Measurements from ENCODE around the gene TTC7B.

Gene TTC7B

DNA sequence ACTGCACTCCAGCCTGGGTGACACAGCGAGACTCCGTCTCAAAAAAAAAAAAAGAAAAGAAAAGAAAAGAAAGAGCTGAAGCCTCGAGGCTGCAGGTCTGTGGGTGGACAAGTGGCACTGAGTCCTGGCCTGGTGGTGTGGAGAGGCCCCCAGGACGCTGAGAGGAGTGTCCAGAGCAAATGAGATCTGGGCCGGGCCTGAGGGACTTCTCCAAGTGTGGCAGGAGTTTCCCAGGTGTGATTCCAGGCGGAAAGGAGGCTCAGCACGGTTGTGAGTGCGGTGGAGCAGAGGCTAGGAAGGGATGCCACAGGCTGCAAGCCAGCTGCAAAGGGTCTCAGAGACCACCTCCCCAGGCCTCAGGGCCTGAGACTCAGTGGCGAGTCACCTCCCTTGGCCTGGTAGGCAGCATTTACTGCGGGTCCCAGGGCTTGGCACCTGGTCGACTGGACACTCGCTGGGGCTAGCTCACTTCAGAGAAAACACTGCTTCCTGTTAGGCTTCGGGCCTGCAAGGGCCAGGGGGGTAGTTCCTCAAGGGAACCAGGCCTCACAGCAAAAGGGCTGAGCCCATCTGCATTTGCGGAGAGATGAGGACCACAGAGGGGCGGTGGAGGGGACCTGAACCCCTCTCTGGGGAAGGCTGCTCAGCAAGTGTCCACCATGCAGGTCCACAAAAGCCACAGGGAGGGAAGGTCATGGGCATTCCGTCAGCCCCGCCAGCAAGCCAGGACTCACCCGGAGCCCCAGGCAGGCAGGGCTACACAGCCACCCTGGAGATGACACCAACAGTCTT is 11.7 kb downstream of the TTC7B start:
- TF ChIP-seq POLR2AphosphoS5 (IDR thresholded peaks at IDR 0.05; ENCODE audit: low read depth, low read length) (no peak), SIN3A (IDR thresholded peaks at IDR 0.05; ENCODE audit: borderline replicate concordance, insufficient read depth, low read length) (no peak), TAF1 (IDR thresholded peaks at IDR 0.05; ENCODE audit: borderline replicate concordance, insufficient read depth, low read length) (no peak), FOXP2 (optimal IDR thresholded peaks at IDR 0.05; ENCODE audit: borderline replicate concordance, extremely low read depth, extremely low read length, insufficient read depth) (no peak)
- TF ChIP-seq, protein P1, sequence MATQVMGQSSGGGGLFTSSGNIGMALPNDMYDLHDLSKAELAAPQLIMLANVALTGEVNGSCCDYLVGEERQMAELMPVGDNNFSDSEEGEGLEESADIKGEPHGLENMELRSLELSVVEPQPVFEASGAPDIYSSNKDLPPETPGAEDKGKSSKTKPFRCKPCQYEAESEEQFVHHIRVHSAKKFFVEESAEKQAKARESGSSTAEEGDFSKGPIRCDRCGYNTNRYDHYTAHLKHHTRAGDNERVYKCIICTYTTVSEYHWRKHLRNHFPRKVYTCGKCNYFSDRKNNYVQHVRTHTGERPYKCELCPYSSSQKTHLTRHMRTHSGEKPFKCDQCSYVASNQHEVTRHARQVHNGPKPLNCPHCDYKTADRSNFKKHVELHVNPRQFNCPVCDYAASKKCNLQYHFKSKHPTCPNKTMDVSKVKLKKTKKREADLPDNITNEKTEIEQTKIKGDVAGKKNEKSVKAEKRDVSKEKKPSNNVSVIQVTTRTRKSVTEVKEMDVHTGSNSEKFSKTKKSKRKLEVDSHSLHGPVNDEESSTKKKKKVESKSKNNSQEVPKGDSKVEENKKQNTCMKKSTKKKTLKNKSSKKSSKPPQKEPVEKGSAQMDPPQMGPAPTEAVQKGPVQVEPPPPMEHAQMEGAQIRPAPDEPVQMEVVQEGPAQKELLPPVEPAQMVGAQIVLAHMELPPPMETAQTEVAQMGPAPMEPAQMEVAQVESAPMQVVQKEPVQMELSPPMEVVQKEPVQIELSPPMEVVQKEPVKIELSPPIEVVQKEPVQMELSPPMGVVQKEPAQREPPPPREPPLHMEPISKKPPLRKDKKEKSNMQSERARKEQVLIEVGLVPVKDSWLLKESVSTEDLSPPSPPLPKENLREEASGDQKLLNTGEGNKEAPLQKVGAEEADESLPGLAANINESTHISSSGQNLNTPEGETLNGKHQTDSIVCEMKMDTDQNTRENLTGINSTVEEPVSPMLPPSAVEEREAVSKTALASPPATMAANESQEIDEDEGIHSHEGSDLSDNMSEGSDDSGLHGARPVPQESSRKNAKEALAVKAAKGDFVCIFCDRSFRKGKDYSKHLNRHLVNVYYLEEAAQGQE (IDR thresholded peaks at IDR 0.05; ENCODE audit: insufficient read depth in 1 of 2, low read depth in 2 of 2, low read length in 2 of 2): no peak

DNA sequence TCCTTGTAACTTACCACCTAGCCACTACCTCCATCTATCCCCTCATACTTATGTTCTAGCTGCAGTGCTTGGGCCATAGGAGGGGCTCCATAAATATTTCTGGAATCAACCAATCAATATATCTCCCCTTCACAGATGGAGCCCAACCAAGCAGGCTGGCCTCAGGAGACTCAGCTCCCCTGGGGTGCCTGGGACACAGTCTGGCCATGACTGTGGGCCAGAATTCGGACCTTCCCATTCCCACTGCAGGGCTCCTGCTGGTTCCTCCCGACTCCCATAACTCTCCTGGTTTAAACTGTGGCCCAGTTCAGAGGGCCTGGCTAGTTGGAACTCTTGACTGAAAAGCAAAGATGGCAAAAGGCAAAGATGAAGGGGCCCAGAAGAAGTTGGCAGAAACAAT is 13.0 kb downstream of the TTC7B start:
- TF ChIP-seq, protein P1 (IDR thresholded peaks at IDR 0.05; ENCODE audit: insufficient read depth in 1 of 2, low read depth in 2 of 2, low read length in 2 of 2): no peak
- no peak for TF ChIP-seq FOXP2 (optimal IDR thresholded peaks at IDR 0.05; ENCODE audit: borderline replicate concordance, extremely low read depth, extremely low read length, insufficient read depth)
- TF ChIP-seq SIN3A (IDR thresholded peaks at IDR 0.05; ENCODE audit: borderline replicate concordance, insufficient read depth, low read length): no peak

DNA sequence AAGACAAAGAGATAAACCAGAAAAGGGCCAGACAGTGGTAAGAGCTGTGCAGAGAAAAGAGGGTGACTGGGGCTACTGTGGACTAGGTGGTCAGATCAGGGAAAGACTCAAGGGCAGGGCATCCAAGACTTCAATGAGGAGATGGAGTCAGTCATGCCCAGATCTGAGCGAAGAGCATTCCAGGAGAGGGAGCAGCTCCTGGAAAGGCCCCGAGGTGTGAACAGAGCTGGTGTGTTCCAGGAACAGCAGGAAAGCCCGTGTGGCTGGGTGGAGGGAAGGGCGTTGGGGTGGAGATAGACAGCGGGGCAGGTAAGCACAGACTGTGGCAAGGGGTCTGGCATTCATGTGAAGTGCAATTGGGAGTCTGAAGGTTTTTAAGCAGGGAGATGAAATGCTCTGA is 16.8 kb downstream of the TTC7B start:
- TF ChIP-seq, protein P1 (IDR thresholded peaks at IDR 0.05; ENCODE audit: insufficient read depth in 1 of 2, low read depth in 2 of 2, low read length in 2 of 2): no peak
- TF ChIP-seq FOXP2 (optimal IDR thresholded peaks at IDR 0.05; ENCODE audit: borderline replicate concordance, extremely low read depth, extremely low read length, insufficient read depth): no peak

DNA sequence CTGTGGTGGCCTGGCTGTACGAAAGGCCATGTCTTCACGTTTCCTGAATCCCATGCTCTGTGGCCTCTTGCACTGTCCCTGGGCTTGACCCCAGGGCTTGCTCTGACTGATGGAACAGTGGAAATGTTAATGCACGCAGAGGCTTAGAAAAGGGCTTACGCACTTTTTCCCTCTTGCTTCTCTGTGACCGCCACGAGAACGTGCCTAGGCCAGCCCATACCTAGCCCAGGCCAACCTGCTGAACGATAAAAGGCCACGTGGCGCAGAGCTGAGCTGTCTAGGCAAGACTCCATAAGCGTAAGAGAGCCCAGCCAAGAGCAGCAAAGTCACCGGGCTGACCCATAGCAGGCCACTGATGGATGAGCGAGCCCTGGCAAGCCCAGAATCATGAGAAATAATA is 18.3 kb downstream of the TTC7B start:
- TF ChIP-seq POLR2AphosphoS5 (IDR thresholded peaks at IDR 0.05; ENCODE audit: low read depth, low read length): no peak
- TF ChIP-seq, protein P1 (IDR thresholded peaks at IDR 0.05; ENCODE audit: insufficient read depth in 1 of 2, low read depth in 2 of 2, low read length in 2 of 2): no peak
- no peak for TF ChIP-seq SIN3A (IDR thresholded peaks at IDR 0.05; ENCODE audit: borderline replicate concordance, insufficient read depth, low read length)
- no peak for TF ChIP-seq TAF1 (IDR thresholded peaks at IDR 0.05; ENCODE audit: borderline replicate concordance, insufficient read depth, low read length)
- no peak for TF ChIP-seq FOXP2 (optimal IDR thresholded peaks at IDR 0.05; ENCODE audit: borderline replicate concordance, extremely low read depth, extremely low read length, insufficient read depth)

DNA sequence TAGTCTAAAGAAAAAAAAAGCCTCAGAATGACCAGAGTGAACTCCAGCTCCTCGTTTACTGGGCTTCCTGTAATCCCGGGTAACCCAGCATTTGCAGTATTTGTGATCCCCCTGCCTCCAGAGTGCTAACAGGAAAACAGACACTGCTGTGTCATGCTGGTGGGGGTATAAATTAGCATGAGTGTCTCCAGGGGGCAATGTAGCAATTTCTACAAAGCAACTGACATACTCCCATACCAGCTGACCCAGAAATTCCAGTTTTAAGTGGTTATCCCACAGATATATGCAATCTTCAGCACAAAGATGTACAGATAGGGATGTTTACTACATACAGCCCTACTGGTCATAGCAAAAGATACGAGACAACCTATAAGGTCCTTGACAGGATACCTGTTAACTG is 18.8 kb downstream of the TTC7B start:
- TF ChIP-seq FOXP2 (optimal IDR thresholded peaks at IDR 0.05; ENCODE audit: borderline replicate concordance, extremely low read depth, extremely low read length, insufficient read depth) (no peak), TAF1 (IDR thresholded peaks at IDR 0.05; ENCODE audit: borderline replicate concordance, insufficient read depth, low read length) (no peak), SIN3A (IDR thresholded peaks at IDR 0.05; ENCODE audit: borderline replicate concordance, insufficient read depth, low read length) (no peak)
- TF ChIP-seq, protein P1 (IDR thresholded peaks at IDR 0.05; ENCODE audit: insufficient read depth in 1 of 2, low read depth in 2 of 2, low read length in 2 of 2): no peak
